Mesendoderm (in vitro differentiated cells): ENCODE measurements around the gene SLC25A2.
A peak's percentile ranks its signal among the peaks of the same experiment; 100 is the strongest.
"Not testable (repeated sequence)": the region's sequence is repeated elsewhere in the genome, so short reads cannot be mapped to it uniquely, and the experiment has no call there.

Experiments
- DNase-seq: peaks from one replicate; pipeline ENCODE4 v3.0.0; 2013
- H2AK5ac ChIP-seq: 2 replicates; pipeline ENCODE4 v1.6.1; 2013; ENCODE audit warnings: low read length, inconsistent platforms
- H2BK120ac ChIP-seq: 2 replicates; pipeline ENCODE4 v1.6.1; 2013; ENCODE audit warnings: low read depth, mild to moderate bottlenecking, low read length, moderate library complexity, mixed read lengths
- H2BK15ac ChIP-seq: replicated peaks from 2 replicates; pipeline ENCODE4 v1.6.1; 2013; ENCODE audit warnings: low read depth, mild to moderate bottlenecking, moderate library complexity
- H2BK5ac ChIP-seq: 2 replicates; pipeline ENCODE4 v1.6.1; 2013; ENCODE audit warnings: low read length, inconsistent platforms
- H3K18ac ChIP-seq: 2 replicates; pipeline ENCODE4 v1.6.1; 2013; ENCODE audit warnings: mild to moderate bottlenecking, low read length, mixed read lengths
- H3K23ac ChIP-seq: one replicate; pipeline ENCODE4 v1.6.1; 2013; ENCODE audit warnings: low read length
- H3K27ac ChIP-seq: 2 replicates; pipeline ENCODE4 v1.5.1; 2013; ENCODE audit warnings: low read depth, mild to moderate bottlenecking, inconsistent platforms, low read length, moderate library complexity
- H3K27me3 ChIP-seq: 2 replicates; pipeline ENCODE4 v1.6.1; 2013; ENCODE audit warnings: low read length, control low read depth, mild to moderate bottlenecking, inconsistent platforms; ENCODE audit not compliant: insufficient read depth, poor library complexity
- H3K36me3 ChIP-seq: 2 replicates; pipeline ENCODE4 v1.6.1; 2013; ENCODE audit warnings: low read length, inconsistent platforms; ENCODE audit not compliant: control insufficient read depth, insufficient read depth
- H3K4ac ChIP-seq: one replicate; pipeline ENCODE4 v1.6.1; 2013; ENCODE audit warnings: low read depth, mild to moderate bottlenecking, low read length, moderate library complexity
- H3K4me1 ChIP-seq: 2 replicates; pipeline ENCODE4 v1.6.1; 2013; ENCODE audit warnings: low read depth, low read length, inconsistent platforms; ENCODE audit not compliant: control insufficient read depth
- H3K4me2 ChIP-seq: 2 replicates; pipeline ENCODE4 v1.6.1; 2013; ENCODE audit warnings: low read length
- H3K4me3 ChIP-seq: 2 replicates; pipeline ENCODE4 v1.5.1; 2013; ENCODE audit warnings: mild to moderate bottlenecking, low read length
- H3K56ac ChIP-seq: one replicate; pipeline ENCODE4 v1.6.1; 2013; ENCODE audit warnings: low read length
- H3K79me1 ChIP-seq: 2 replicates; pipeline ENCODE4 v1.6.1; 2013; ENCODE audit warnings: low read length, inconsistent platforms
- H3K79me2 ChIP-seq: 2 replicates; pipeline ENCODE4 v1.6.1; 2013; ENCODE audit warnings: mild to moderate bottlenecking, low read length; ENCODE audit not compliant: control insufficient read depth, insufficient read depth
- H3K9ac ChIP-seq: 2 replicates; pipeline ENCODE4 v1.6.1; 2013; ENCODE audit warnings: low read length, inconsistent platforms
- H4K5ac ChIP-seq: one replicate; pipeline ENCODE4 v1.6.1; 2013; ENCODE audit warnings: low read length
- H4K8ac ChIP-seq: one replicate; pipeline ENCODE4 v1.6.1; 2013; ENCODE audit warnings: low read depth, mild to moderate bottlenecking, control low read depth, low read length, moderate library complexity
- WGBS: extraction: QIAGEN DNeasy Blood & Tissue Kit; methylation state at CpG from one replicate; pipeline ENCODE4 v1.1.7; 2013; ENCODE audit warnings: low lambda C conversion rate, missing lambda C conversion rate; ENCODE audit not compliant: insufficient coverage; ENCODE audit errors: extremely low coverage; 5-methylcytosine and 5-hydroxymethylcytosine counted together

Gene SLC25A2

GRCh38 chr5:141320225-141321169 is 16.6 kb upstream of the SLC25A2 start, which contains the start of gene TAF7:
Gene TAF7 (minus strand): TSS chr5:141320784. CDS start chr5:141320044, 740 bp downstream.
- no CpG with 5 or more reads among the region's 67 CpGs for WGBS
- H3K27me3 ChIP-seq, result no peaks in the 10 kb centered on the region

GRCh38 chr5:141319699-141320098 is 15.8 kb upstream of the SLC25A2 start:
- no peak overlapping the region for H2AK5ac ChIP-seq
- H3K56ac ChIP-seq, result peak overlapping the region; percentile 31
- H3K9ac ChIP-seq, result peak overlapping the region; percentile 68
- H4K8ac ChIP-seq, result no peak overlapping the region
- H3K4ac ChIP-seq, result no peak overlapping the region
- no peak overlapping the region for H2BK5ac ChIP-seq
- H3K79me2 ChIP-seq, result peaks cover 19% of the 10 kb centered on the region
- no peaks in the 10 kb centered on the region for H3K27me3 ChIP-seq
- H3K79me1 ChIP-seq, result peaks cover 10% of the 10 kb centered on the region
- WGBS, result no CpG with 5 or more reads among the region's 5 CpGs
- H4K5ac ChIP-seq, result no peak overlapping the region
- DNase-seq, result peak; percentile 3
- no peak overlapping the region for H3K23ac ChIP-seq
- H3K27ac ChIP-seq, result no peak overlapping the region
- peak overlapping the region; percentile 86 for H3K4me2 ChIP-seq
- no peak overlapping the region for H3K18ac ChIP-seq
- peak overlapping the region; percentile 80 for H3K4me3 ChIP-seq
- H3K36me3 ChIP-seq, result peaks cover 4% of the 10 kb centered on the region
- no peak overlapping the region for H2BK120ac ChIP-seq
- no peaks in the 10 kb centered on the region for H3K4me1 ChIP-seq
- no peak overlapping the region for H2BK15ac ChIP-seq

More at GRCh38 chr5:141320225-141321169, 16.6 kb upstream of the SLC25A2 start, which contains the start of gene TAF7:
- Histone ChIP-seq H3K79me1 (peaks cover 10% of the 10 kb centered on the region), H3K4ac (peak within 1 kb of the TSS; percentile 73), H3K4me2 (peak within 1 kb of the TSS; percentile 86), H3K79me2 (peaks cover 19% of the 10 kb centered on the region), H2AK5ac (no peak within 1 kb of the TSS), H2BK120ac (no peak within 1 kb of the TSS), H3K18ac (peak within 1 kb of the TSS; percentile 85), H3K4me1 (no peaks in the 10 kb centered on the region), H3K9ac (peak within 1 kb of the TSS; percentile 98), H2BK15ac (no peak within 1 kb of the TSS), H3K4me3 (peak within 1 kb of the TSS; percentile 94), H3K36me3 (peaks cover 4% of the 10 kb centered on the region), H3K56ac (peak within 1 kb of the TSS; percentile 96), H2BK5ac (peak within 1 kb of the TSS; percentile 59), H3K23ac (no peak within 1 kb of the TSS), H4K8ac (peak within 1 kb of the TSS; percentile 79), H3K27ac (peak within 1 kb of the TSS; percentile 77), H4K5ac (peak within 1 kb of the TSS; percentile 84)
- peak; percentile 97 for DNase-seq

GRCh38 chr5:141319202-141319601 is 15.4 kb upstream of the SLC25A2 start:
- Histone ChIP-seq H2BK120ac (no peak overlapping the region), H4K5ac (no peak overlapping the region), H3K23ac (no peak overlapping the region), H3K4me1 (no peaks in the 10 kb centered on the region), H4K8ac (no peak overlapping the region), H3K27me3 (no peaks in the 10 kb centered on the region), H2BK5ac (no peak overlapping the region), H3K4me2 (peak overlapping the region; percentile 86), H3K4ac (no peak overlapping the region), H3K18ac (no peak overlapping the region), H2BK15ac (no peak overlapping the region), H3K36me3 (peaks cover 4% of the 10 kb centered on the region), H3K79me2 (peaks cover 19% of the 10 kb centered on the region), H2AK5ac (no peak overlapping the region), H3K9ac (no peak overlapping the region), H3K4me3 (peak overlapping the region; percentile 80), H3K79me1 (peaks cover 10% of the 10 kb centered on the region), H3K27ac (no peak overlapping the region), H3K56ac (no peak overlapping the region)
- WGBS, result no CpG with 5 or more reads among the region's 6 CpGs
- peak; percentile 54 for DNase-seq

GRCh38 chr5:141316963-141317362 is 13.1 kb upstream of the SLC25A2 start:
- H3K79me1 ChIP-seq, H4K5ac ChIP-seq, H3K56ac ChIP-seq, H3K4ac ChIP-seq, H2BK15ac ChIP-seq, H3K9ac ChIP-seq, H4K8ac ChIP-seq, H2BK5ac ChIP-seq, H3K4me1 ChIP-seq, DNase-seq, H3K27me3 ChIP-seq, H2BK120ac ChIP-seq, H3K18ac ChIP-seq, H3K23ac ChIP-seq, H3K4me2 ChIP-seq, H3K36me3 ChIP-seq, H3K4me3 ChIP-seq, H3K27ac ChIP-seq, H2AK5ac ChIP-seq: not testable (repeated sequence)
- peaks cover 19% of the 10 kb centered on the region for H3K79me2 ChIP-seq
- no CpG with 5 or more reads among the region's 4 CpGs for WGBS

- Histone ChIP-seq H3K36me3 (no peaks in the 10 kb centered on the region), H3K56ac (no peak overlapping the region), H3K9ac (no peak overlapping the region), H3K18ac (no peak overlapping the region), H2BK15ac (no peak overlapping the region), H3K27ac (no peak overlapping the region), H3K4me3 (no peak overlapping the region), H3K23ac (no peak overlapping the region), H3K4ac (no peak overlapping the region), H3K79me2 (peaks cover 6% of the 10 kb centered on the region), H2BK120ac (no peak overlapping the region), H2AK5ac (no peak overlapping the region), H3K27me3 (no peaks in the 10 kb centered on the region), H3K79me1 (no peaks in the 10 kb centered on the region), H2BK5ac (no peak overlapping the region), H3K4me1 (no peaks in the 10 kb centered on the region), H4K8ac (no peak overlapping the region), H4K5ac (no peak overlapping the region), H3K4me2 (no peak overlapping the region)
- no peak for DNase-seq
Observed at GRCh38 chr5:141313711-141314110, 9.9 kb upstream of the SLC25A2 start.
